SU-DHL-6 (cell line): ENCODE data around the gene TBK1.

Experiments used
- CTCF ChIP-seq: fragments of 200-600 bp; sonication (generic); IDR thresholded peaks from one replicate; pipeline ENCODE4 v1.5.1; 2017; ENCODE audit warnings: antibody characterized with exemption, mild to moderate bottlenecking, low read length, moderate library complexity; ENCODE audit not compliant: insufficient read depth, poor library complexity, severe bottlenecking
- EZH2phosphoT487 ChIP-seq: fragments of 200-600 bp; sonication (generic), shearing (Covaris generic); conservative IDR thresholded peaks from 2 replicates; pipeline ENCODE4 v1.6.1; 2018; ENCODE audit warnings: mild to moderate bottlenecking, antibody characterized with exemption, low read length, moderate library complexity, mixed read lengths

- TF ChIP-seq EZH2phosphoT487 (no peak), CTCF (no peak)
These were observed 70.4 kb downstream of the TBK1 start for GRCh38 chr12:64522316-64522715.
